Common myeloid progenitor, CD34-positive (primary cell): ENCODE results near the gene ETV7.
A peak's percentile ranks its signal among the peaks of the same experiment; 100 is the strongest.
"Not testable (repeated sequence)": the region's sequence is repeated elsewhere in the genome, so short reads cannot be mapped to it uniquely, and the experiment has no call there.

Experiments
- CTCF ChIA-PET: fragments of 350-600 bp; sonication (Branson Sonifier 250); formaldehyde crosslinking; loops from one replicate; lab custom pipeline; 2021; ENCODE audit warnings: antibody characterized with exemption; lab: Charles Lee
- POLR2A ChIA-PET: fragments of 350-600 bp; sonication (Branson Sonifier 250); formaldehyde crosslinking; loops from one replicate; lab custom pipeline; 2021; ENCODE audit warnings: antibody characterized with exemption; lab: Charles Lee
- DNase-seq, 3 donors: peaks; one replicate each; pipeline versions ENCODE4 v3.0.0 to v3.0.0-alpha.2; 2013
- H3K27ac ChIP-seq, 2 experiments: 1 replicate in 1 of 2; 2 replicates in 1 of 2; pipeline ENCODE4 v1.7.0; 2013; ENCODE audit warnings: inconsistent platforms in 2 of 2, low read length in 2 of 2, mild to moderate bottlenecking in 2 of 2, low read depth in 1 of 2, moderate library complexity in 1 of 2; ENCODE audit not compliant: severe bottlenecking in 2 of 2, insufficient read depth in 1 of 2, poor library complexity in 1 of 2
- H3K27me3 ChIP-seq, 5 experiments: replicated peaks in 2 of 5; 1 replicate in 3 of 5; 2 replicates in 2 of 5; pipeline versions ENCODE4 v1.6.1 to v1.7.0; 2013; ENCODE audit warnings: low read length in 4 of 5, mild to moderate bottlenecking in 2 of 5, moderate library complexity in 2 of 5, inconsistent platforms in 1 of 5; ENCODE audit not compliant: insufficient read depth in 5 of 5, control insufficient read depth in 4 of 5
- H3K36me3 ChIP-seq, 4 experiments: 1 replicate in 2 of 4; 2 replicates in 2 of 4; pipeline versions ENCODE4 v1.6.1 to v1.7.0; 2013; ENCODE audit warnings: low read length in 3 of 4, control low read depth in 1 of 4, mild to moderate bottlenecking in 1 of 4; ENCODE audit not compliant: control insufficient read depth in 4 of 4, insufficient read depth in 4 of 4
- H3K4me1 ChIP-seq, 4 experiments: 1 replicate in 3 of 4; 2 replicates in 1 of 4; pipeline versions ENCODE4 v1.6.1 to v1.7.1; 2013; ENCODE audit warnings: low read length in 3 of 4, mild to moderate bottlenecking in 3 of 4, control low read depth in 1 of 4, inconsistent platforms in 1 of 4, moderate library complexity in 1 of 4; ENCODE audit not compliant: control insufficient read depth in 4 of 4, insufficient read depth in 4 of 4; ENCODE audit errors: control extremely low read depth in 1 of 4
- H3K4me3 ChIP-seq, 7 experiments: 1 replicate in 4 of 7; 2 replicates in 3 of 7; pipeline versions ENCODE4 v1.5.1 to v1.7.0; 2013; ENCODE audit warnings: mild to moderate bottlenecking in 7 of 7, low read length in 6 of 7, moderate library complexity in 6 of 7, inconsistent platforms in 2 of 7, low read depth in 2 of 7, control low read depth in 1 of 7; ENCODE audit not compliant: insufficient read depth in 4 of 7, control insufficient read depth in 1 of 7; ENCODE audit errors: extremely low read depth in 1 of 7
- H3K9me3 ChIP-seq, 5 experiments: 1 replicate in 4 of 5; 2 replicates in 1 of 5; pipeline versions ENCODE4 v1.6.1 to v1.7.1; 2013; ENCODE audit warnings: low read length in 4 of 5, mild to moderate bottlenecking in 2 of 5, inconsistent platforms in 1 of 5, low read depth in 1 of 5, moderate library complexity in 1 of 5; ENCODE audit not compliant: control insufficient read depth in 4 of 5, insufficient read depth in 2 of 5; ENCODE audit errors: control extremely low read depth in 1 of 5
- WGBS: methylation state at CpG from one replicate; pipeline ENCODE4 v1.1.5; 2013; ENCODE audit not compliant: insufficient coverage; 5-methylcytosine and 5-hydroxymethylcytosine counted together

The ETV7 gene

GRCh38 chr6:36367743-36368142, 19.7 kb downstream of the ETV7 start:
- H3K4me3 ChIP-seq: no peak overlapping the region
- H3K27me3 ChIP-seq: no peaks in the 10 kb centered on the region
- no peak for DNase-seq
- H3K4me1 ChIP-seq: peaks cover 0 to 29% (median 6%) of the 10 kb centered on the region in 4 experiments
- H3K9me3 ChIP-seq: no peaks in the 10 kb centered on the region
- WGBS: 100% methylated on average over 1 of the region's 3 CpGs
- ChIA-PET POLR2A (no interaction called here), CTCF (interaction anchor here (2.3 to 3.8 kb wide), 2 partner anchors 27 to 66 kb away, joined by 7 to 8 read pairs; no protein-coding TSS in a partner anchor)
- no peaks in the 10 kb centered on the region for H3K36me3 ChIP-seq
- no peak overlapping the region for H3K27ac ChIP-seq

GRCh38 chr6:36364669-36365479, 22.6 kb downstream of the ETV7 start:
- no peaks in the 10 kb centered on the region for H3K27me3 ChIP-seq
- WGBS: 71% methylated on average over 11 of the region's 19 CpGs
- no peak overlapping the region for H3K27ac ChIP-seq
- CTCF ChIA-PET: interaction anchor here (0.6 to 8.2 kb wide), 6 partner anchors 17 to 1266 kb away, joined by 3 to 99 read pairs (median 3); no protein-coding TSS in a partner anchor
- no peak overlapping the region for H3K4me3 ChIP-seq
- H3K36me3 ChIP-seq: no peaks in the 10 kb centered on the region
- no peaks in the 10 kb centered on the region for H3K9me3 ChIP-seq
- DNase-seq: peak in 2 of 3 donors; percentile 58 to 76
- peaks cover 0 to 29% (median 10%) of the 10 kb centered on the region in 4 experiments for H3K4me1 ChIP-seq
- POLR2A ChIA-PET: no interaction called here

GRCh38 chr6:36364061-36364635, 23.3 kb downstream of the ETV7 start:
- ChIA-PET POLR2A (interaction anchor here (0.7 kb wide), 1 partner anchor 68 kb away, joined by 4 read pairs; no protein-coding TSS in a partner anchor), CTCF (interaction anchor here (0.6 to 8.2 kb wide), 6 partner anchors 17 to 1266 kb away, joined by 3 to 99 read pairs (median 3); no protein-coding TSS in a partner anchor)
- peaks cover 0 to 22% (median 10%) of the 10 kb centered on the region in 4 experiments for H3K4me1 ChIP-seq
- H3K36me3 ChIP-seq, H3K27me3 ChIP-seq, H3K27ac ChIP-seq, H3K4me3 ChIP-seq, H3K9me3 ChIP-seq, DNase-seq: not testable (repeated sequence)
- 100% methylated on average over 2 of the region's 34 CpGs for WGBS

- not testable (repeated sequence) for H3K9me3 ChIP-seq, H3K27me3 ChIP-seq, DNase-seq, H3K4me3 ChIP-seq, H3K36me3 ChIP-seq, H3K27ac ChIP-seq
- peaks cover 0 to 21% (median 13%) of the 10 kb centered on the region in 4 experiments for H3K4me1 ChIP-seq
- ChIA-PET CTCF (interaction anchor here (0.8 to 8.2 kb wide), 9 partner anchors 9 to 337 kb away, joined by 3 to 99 read pairs (median 3); partner anchors contain the start of gene MAPK14), POLR2A (interaction anchor here (0.6 kb wide), 1 partner anchor 721 kb away, joined by 3 read pairs; no protein-coding TSS in a partner anchor)
- WGBS: 94% methylated on average over 9 of the region's 13 CpGs
Measured at GRCh38 chr6:36363371-36363752, 24.1 kb downstream of the ETV7 start.

- DNase-seq: peak in 1 of 3 donors; percentile 59
- Histone ChIP-seq H3K4me1 (peaks cover 0 to 22% (median 13%) of the 10 kb centered on the region in 4 experiments), H3K4me3 (no peak overlapping the region), H3K27me3 (no peaks in the 10 kb centered on the region), H3K27ac (no peak overlapping the region), H3K9me3 (no peaks in the 10 kb centered on the region), H3K36me3 (no peaks in the 10 kb centered on the region)
- WGBS: 89% methylated on average over 21 of the region's 25 CpGs
- CTCF ChIA-PET: interaction anchor here (0.6 to 8.2 kb wide), 16 partner anchors 9 to 606 kb away, joined by 3 to 99 read pairs (median 4); partner anchors contain the start of gene MAPK14
- POLR2A ChIA-PET: interaction anchor here (0.6 kb wide), 1 partner anchor 720 kb away, joined by 3 read pairs; no protein-coding TSS in a partner anchor
Measured at GRCh38 chr6:36362551-36363370, 24.7 kb downstream of the ETV7 start.

- 98% methylated on average over 11 of the region's 11 CpGs for WGBS
- ChIA-PET CTCF (interaction anchor here (0.8 to 8.2 kb wide), 13 partner anchors 9 to 239 kb away, joined by 3 to 99 read pairs (median 5); no protein-coding TSS in a partner anchor), POLR2A (interaction anchor here (1.6 kb wide), 1 partner anchor 13 kb away, joined by 3 read pairs; no protein-coding TSS in a partner anchor)
Measured at GRCh38 chr6:36361071-36361470, 26.4 kb downstream of the ETV7 start.

More at GRCh38 chr6:36361071-36361470, 26.4 kb downstream of the ETV7 start:
- H3K27ac ChIP-seq: no peak overlapping the region
- H3K27me3 ChIP-seq: no peaks in the 10 kb centered on the region
- H3K4me1 ChIP-seq: peaks cover 0 to 22% (median 13%) of the 10 kb centered on the region in 4 experiments
- no peak overlapping the region for H3K4me3 ChIP-seq
- no peaks in the 10 kb centered on the region for H3K36me3 ChIP-seq
- DNase-seq: no peak
- H3K9me3 ChIP-seq: no peaks in the 10 kb centered on the region
